HG02870 (cell line): Measurements from ENCODE around the gene CNTN5.

ENCODE experiments used
- ATAC-seq: cut with Tn5 transposase; IDR thresholded peaks from one replicate; pipeline ENCODE4 v1.9.1; 2021; ENCODE audit warnings: mild to moderate bottlenecking, moderate library complexity; ENCODE audit not compliant: unreplicated experiment

The CNTN5 gene

DNA sequence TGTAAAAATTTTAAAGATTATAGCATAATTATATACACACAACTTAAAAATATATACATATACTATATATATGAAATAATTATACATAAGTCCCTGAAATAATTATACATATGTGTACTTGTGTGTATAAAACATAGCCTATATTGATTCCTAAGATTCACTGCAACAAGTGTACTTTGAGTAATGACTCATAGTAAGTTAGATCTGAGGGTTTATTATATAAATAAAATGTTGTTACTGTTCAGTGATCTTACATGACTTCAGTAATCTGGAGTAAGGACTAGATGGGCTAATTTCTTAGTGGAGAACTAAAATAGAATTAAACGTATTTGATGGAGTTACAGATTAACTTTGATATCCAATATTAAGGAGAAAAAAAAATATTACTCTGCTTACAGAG lies 350.5 kb downstream of the CNTN5 start:
- no peak for ATAC-seq

GRCh38 chr11:99376463-99376862 lies 355.7 kb downstream of the CNTN5 start:
- ATAC-seq = no peak

DNA sequence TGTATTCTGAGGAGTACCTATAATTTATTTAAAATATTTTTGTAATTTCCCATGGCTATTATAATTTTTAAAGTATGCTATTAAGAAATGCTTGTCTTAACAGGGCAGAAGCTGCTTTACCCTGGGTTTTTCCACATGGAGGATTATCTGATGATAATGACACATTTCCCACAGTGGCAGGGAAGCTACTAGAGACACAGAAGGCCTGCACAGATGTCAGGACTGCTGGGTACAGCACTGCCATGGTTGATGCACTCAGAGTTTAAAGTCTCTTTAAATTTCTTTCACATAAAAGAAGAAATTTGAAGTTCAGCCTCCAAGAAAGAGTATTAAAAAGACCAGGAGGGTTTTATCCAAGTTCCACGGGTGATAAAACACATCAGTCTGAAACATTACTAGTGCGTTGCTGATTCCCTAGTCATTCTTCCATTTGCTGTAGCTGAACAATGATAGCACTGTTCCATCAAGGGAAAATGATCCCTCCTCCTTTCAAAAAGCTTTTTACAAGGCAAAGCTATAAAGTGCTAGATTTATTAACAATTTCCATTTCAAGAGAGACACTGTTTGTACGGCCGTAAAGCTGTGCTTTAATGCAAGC lies 363.0 kb downstream of the CNTN5 start:
- no peak for ATAC-seq

GRCh38 chr11:99391245-99391644 lies 370.5 kb downstream of the CNTN5 start:
- ATAC-seq = no peak

- no peak for ATAC-seq
These were observed 385.6 kb downstream of the CNTN5 start for GRCh38 chr11:99406345-99406744.

DNA sequence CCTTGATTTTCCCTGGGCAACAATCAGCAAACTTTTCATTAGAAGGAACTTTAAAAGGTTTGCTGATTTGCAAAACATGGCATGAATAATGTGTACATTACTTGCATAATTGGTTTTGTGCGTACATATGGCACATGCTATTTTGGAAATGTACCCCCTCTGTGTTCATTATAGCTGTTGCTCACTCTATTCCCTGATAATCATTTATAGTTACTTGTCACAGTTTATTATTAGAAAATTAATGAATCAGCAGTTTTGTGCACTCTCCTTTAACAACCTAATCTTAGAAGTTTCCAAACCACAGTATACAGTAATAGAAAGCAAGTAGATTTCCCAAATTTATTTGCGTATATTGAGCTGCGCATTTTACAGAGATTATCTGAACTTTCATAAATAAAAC lies 389.9 kb downstream of the CNTN5 start:
- no peak for ATAC-seq

DNA sequence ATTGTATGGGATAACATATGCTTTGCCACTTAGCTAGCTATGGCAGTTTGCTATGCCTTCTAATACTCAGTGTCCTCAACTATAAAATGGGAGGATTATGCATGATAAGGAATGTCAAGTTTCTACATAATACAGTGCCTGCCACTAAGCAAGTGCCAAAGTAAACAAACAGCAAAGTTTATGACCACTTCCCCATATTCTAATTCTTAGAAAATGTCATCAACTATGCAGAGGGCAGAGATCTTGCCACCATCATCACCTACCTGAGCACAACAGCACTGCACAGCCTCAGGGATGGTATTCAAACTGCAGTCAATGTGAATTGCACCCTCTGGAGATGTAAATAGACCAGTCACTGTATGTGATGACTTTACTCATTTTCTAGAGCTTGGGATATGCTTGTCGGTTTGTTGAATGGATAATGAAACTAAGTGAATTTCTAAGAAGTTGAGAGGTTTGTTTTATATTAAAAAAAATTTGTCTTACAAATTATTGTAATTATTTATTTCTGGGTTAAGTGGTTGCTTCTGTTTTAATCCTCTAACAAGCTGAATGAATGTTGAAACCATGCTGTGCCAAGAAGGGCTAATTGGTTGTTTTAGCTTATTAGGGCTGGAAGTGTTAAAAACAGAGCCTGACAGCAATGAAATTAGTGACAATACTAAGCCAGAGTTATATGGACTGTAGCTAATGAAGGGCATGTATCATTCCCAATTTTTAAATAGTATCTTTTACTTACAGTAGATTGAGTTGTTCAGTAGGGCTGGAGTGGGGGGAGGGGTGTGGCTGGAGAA lies 398.4 kb downstream of the CNTN5 start:
- no peak for ATAC-seq

- no peak for ATAC-seq
These were observed 399.2 kb downstream of the CNTN5 start for GRCh38 chr11:99419991-99420390.

- ATAC-seq = no peak
These were observed 402.1 kb downstream of the CNTN5 start for GRCh38 chr11:99422581-99423427.

- ATAC-seq = no peak
These were observed 402.8 kb downstream of the CNTN5 start for GRCh38 chr11:99423428-99423983.

DNA sequence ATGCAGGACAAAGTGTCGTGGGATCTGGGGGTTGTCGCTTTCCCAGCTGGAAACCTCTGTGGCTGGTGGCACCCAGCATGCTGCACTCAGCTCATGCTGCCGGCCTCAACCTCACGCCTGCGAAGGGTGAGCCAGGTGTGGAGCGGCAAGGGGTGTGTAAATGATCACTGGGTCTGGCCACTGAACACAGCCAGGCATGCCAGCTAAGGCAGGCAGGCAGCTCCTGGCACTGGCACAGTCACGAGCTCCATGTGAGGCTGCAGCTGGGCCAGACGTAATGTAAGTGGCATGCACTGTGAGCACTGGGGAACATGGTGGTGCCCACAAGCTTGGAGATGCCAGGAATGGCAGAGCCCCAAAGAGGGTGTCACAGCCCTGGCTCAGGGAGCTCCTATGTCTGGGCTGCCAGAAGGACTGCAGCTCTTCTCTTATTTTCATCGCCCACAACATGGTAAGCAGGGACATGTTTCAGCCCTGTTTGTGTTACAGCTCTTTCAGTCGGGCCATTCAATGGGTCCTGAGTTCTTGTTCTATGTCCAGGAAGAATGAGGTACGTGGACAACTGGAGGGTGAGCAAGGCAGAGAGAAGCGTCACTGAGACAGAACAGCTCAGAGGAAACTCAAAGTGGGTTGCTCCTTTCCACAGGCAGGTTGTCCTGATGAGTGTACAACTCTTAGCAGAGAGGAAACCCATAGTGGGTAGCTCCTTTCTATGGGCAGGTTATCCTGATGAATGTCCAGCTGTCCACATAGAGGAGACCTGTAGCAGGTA lies 403.8 kb downstream of the CNTN5 start:
- no peak for ATAC-seq

DNA sequence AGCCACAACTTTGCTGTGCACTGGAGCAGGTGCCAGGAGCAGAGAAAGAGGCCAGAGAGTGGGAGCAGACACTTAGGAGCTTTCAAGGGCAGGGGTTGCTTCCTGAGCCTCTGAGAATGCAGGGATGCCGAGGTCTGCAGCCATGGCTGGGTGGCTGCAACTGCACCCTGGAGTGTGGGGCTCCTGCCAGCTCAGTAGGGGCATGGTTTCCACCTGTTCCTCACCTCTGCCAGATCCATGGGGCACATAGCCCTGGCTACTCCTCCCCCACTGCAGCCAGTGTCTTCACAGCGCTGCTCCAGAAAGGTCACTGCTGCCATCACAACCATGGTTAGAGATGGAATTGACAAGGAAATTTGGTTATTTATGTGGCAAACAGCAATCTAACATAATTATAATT lies 404.8 kb downstream of the CNTN5 start:
- ATAC-seq = no peak

- ATAC-seq = no peak
These were observed 411.9 kb downstream of the CNTN5 start for GRCh38 chr11:99432677-99433076.

DNA sequence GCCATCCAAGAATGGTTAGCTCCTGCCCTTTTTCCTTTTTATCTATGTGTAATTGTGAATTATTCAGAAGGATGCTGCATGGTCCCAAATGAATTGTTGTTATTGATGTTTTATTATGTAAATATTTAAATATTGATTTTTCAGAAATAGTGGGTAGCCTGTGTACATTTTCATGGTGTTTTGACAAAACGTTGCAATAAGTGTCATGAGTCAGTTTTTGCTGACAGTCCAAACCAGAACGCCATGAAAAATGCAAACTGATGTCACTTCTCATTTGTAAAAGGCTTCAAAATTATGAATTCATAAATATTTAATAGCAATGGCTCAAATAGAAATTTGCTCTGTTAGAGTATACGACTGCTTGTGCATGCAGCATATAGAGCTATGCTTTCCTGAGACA lies 422.5 kb downstream of the CNTN5 start:
- ATAC-seq = no peak

GRCh38 chr11:99446400-99446799 lies 425.7 kb downstream of the CNTN5 start:
- ATAC-seq = no peak

DNA sequence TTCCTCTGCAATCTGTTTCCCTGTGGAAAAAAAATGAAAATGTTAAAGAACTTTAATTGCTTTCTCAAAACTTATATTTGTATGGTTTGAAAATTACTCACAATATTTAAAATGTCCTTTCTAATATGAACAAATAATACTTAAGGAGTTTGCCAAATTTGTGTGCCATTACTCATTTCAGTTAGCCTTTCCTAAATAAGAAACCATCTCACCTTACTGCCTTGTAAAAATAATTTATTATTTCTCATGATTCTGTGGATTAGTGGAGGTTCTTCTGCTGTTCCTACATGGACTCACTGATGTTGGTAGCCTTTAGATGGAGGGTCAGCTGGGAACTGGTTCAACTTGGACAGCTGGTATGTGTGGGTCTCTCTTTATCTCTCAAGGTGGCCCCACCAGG lies 428.6 kb downstream of the CNTN5 start:
- no peak for ATAC-seq

DNA sequence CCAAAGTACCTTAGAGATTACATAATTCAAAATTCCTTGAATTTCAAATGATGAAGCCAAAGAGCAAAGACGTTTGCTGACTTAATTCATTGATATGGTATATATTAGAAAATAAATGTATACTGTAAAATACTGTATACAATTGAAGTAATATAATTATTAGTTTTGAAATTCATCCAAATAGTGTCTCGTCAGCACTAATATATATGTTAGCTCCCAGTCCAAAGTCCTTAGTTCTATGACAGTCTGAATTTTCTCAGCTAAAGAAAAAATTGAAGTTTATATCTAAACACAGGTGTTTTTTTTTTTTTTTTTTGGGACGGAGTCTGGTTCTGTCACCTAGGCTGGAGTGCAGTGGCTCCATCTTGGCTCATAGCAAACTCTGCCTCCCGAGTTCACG lies 431.3 kb downstream of the CNTN5 start:
- no peak for ATAC-seq

GRCh38 chr11:99461913-99462312 lies 441.2 kb downstream of the CNTN5 start:
- no peak for ATAC-seq

DNA sequence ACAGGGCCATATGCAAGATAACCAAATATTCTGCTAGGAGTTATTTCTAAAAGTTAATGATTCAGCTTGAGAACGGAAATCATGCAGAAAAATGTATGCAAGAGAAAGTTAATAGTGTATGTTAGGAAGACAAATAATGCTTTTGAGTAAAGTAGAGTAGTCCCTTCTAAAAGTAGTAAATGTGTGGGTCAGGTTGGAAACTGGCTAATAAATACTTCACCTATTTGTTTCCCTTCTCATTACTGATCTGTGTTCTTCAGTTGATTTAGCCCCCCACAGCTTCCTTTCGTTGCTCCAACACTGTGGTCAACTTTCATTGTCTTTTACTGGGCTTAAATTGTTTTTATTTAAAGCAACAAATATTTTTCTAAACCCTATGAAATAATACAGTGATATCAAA lies 444.2 kb downstream of the CNTN5 start:
- ATAC-seq = no peak

DNA sequence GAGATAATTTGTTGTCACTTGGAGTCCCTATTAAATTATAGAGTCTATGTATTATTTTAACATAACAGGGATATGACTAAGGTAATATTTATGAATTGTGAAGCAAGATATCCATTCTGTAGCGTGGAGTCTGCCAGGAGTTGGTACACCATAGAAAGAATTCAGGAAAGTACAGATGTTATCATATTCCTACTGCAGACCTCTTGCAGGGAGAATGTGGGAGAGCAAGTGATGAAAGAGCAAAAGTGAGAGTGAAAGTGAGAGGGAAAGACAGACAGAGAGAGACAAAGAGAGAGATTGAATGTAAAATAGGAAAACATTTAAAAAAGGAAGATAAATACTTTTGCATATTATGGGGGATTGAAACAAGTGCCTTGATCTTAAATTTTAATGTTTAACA lies 468.8 kb downstream of the CNTN5 start:
- ATAC-seq = no peak

DNA sequence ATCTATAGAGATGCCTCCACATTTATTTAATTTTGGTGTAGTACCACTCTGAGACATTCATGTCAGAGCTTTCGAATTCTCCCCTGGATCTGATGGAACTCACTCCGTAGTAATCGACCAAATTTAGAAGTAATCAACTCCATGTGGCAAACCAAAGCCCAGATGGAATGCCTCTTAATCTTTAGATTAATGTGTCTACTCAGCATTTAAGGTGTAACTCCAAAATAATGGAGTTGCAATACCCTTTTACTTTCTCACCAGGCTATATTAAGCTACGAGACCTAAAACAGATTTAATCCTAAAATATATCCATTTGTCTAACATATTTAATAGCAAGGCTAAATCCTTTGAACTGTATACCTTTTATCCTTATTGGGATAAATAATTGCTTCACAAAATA lies 473.3 kb downstream of the CNTN5 start:
- ATAC-seq = no peak
